Kidney (tissue), 14 donors: Measurements from ENCODE around the gene OR4D1. TPM values are rescaled to one million over a fixed set of nuclear protein-coding genes. Genes with fewer than 3 reads are reported as not detected.

Source experiments
- DNase-seq, 5 donors: peaks; one replicate each; pipeline ENCODE4 v3.0.0-alpha.2; 2013 to 2020
- FAIRE-seq: peaks from 2 replicates; lab custom pipeline; 2012; peaks lifted over from hg19 to GRCh38; lab: Jason Lieb, UNC
- H3K27ac ChIP-seq, 2 donors: one replicate each; pipeline ENCODE4 v1.7.0; 2013; ENCODE audit warnings: low read depth in 2 of 2, low read length in 2 of 2, inconsistent platforms in 1 of 2
- H3K27me3 ChIP-seq: one replicate; pipeline ENCODE4 v1.7.1; 2013; ENCODE audit warnings: low read length, inconsistent platforms; ENCODE audit not compliant: control insufficient read depth, insufficient read depth
- H3K36me3 ChIP-seq, 3 donors: one replicate each; pipeline versions ENCODE4 v1.7.0 to v1.7.1; 2013; ENCODE audit warnings: low read length in 3 of 3, control low read depth in 1 of 3, inconsistent platforms in 1 of 3; ENCODE audit not compliant: insufficient read depth in 3 of 3, control insufficient read depth in 2 of 3
- H3K4me1 ChIP-seq, 3 donors: one replicate each; pipeline versions ENCODE4 v1.7.0 to v1.7.1; 2013; ENCODE audit warnings: low read length in 3 of 3, inconsistent platforms in 1 of 3, low read depth in 1 of 3; ENCODE audit not compliant: control insufficient read depth in 2 of 3, insufficient read depth in 2 of 3
- H3K4me3 ChIP-seq, 3 donors: one replicate each; pipeline versions ENCODE4 v1.7.0 to v1.8.1; 2013; ENCODE audit warnings: low read length in 3 of 3, control low read depth in 1 of 3, inconsistent platforms in 1 of 3
- H3K9ac ChIP-seq, 3 donors: one replicate each; pipeline versions ENCODE4 v1.7.0 to v1.7.1; 2013; ENCODE audit warnings: low read length in 3 of 3, control low read depth in 1 of 3, inconsistent platforms in 1 of 3
- H3K9me3 ChIP-seq, 3 donors: one replicate each; pipeline versions ENCODE4 v1.7.0 to v1.7.1; 2013; ENCODE audit warnings: low read length in 3 of 3, control low read depth in 1 of 3, inconsistent platforms in 1 of 3; ENCODE audit not compliant: control insufficient read depth in 2 of 3, insufficient read depth in 1 of 3
- CTCF ChIP-seq: IDR thresholded peaks from 3 replicates; pipeline ENCODE4 v1.5.1; 2012; ENCODE audit warnings: mild to moderate bottlenecking, moderate library complexity, borderline replicate concordance; ENCODE audit not compliant: insufficient read depth; ENCODE audit errors: extremely low read depth
- intact Hi-C: fragments of 100-400 bp; cut with DNase I; formaldehyde crosslinking; loops from one replicate; pipeline ENCODE4 v1.11.1; 2022
- polyA plus RNA-seq: library from polyadenylated mRNA; stranded (reverse); fragments of 350-450 nt; fragmentation: Illumina TruSeq; extraction: RNeasy Lipid Tissue Mini Kit (QIAGEN cat#74804); gene quantifications from one replicate; pipeline ENCODE4 v1.2.3, GENCODE V29; 2014; ENCODE audit warnings: low read depth, low replicate concordance; ENCODE audit not compliant: insufficient read depth
- total RNA-seq: library from RNA; stranded (reverse); fragmentation: NEBNext Ultra II Directional; extraction: Animal tissue kit (Norgen Biotek cat#: 25700); gene quantifications from one replicate; pipeline ENCODE4 v1.2.1, GENCODE V29; 2021
- donor health status: control.
- donor health status: control.
- donor health status: control.
- donor health status: control.
- donor health status: control.
- donor health status: DM: yes; HTN: yes; CAD: no.
- donor health status: Normal renal cell carcinoma (clear cell type).

Gene OR4D1
- total and polyA plus RNA-seq, 2 donors from 2014 or later, result 0.06 TPM; not detected in 1

GRCh38 chr17:58112970-58113631 is 35.1 kb upstream of the OR4D1 start:
- FAIRE-seq (no peak), DNase-seq (peak; percentile 74 to 84 (median 82))
- no peak overlapping the region for H3K27ac ChIP-seq
- H3K4me1 ChIP-seq, result peaks cover 0 to 2% (median 0%) of the 10 kb centered on the region in 3 donors
- TF ChIP-seq CTCF, result peak; percentile 98
- peaks cover 0 to 2% (median 0%) of the 10 kb centered on the region in 3 donors for H3K9me3 ChIP-seq
- H3K9ac ChIP-seq, result no peak overlapping the region
- H3K36me3 ChIP-seq, result no peaks in the 10 kb centered on the region
- intact Hi-C loops, result loop anchor here (10.0 kb wide), 1 partner anchor 258 kb away; the partner anchor contains the start of gene MRPS23
- H3K27me3 ChIP-seq, result no peaks in the 10 kb centered on the region
- H3K4me3 ChIP-seq, result no peak overlapping the region

DNA sequence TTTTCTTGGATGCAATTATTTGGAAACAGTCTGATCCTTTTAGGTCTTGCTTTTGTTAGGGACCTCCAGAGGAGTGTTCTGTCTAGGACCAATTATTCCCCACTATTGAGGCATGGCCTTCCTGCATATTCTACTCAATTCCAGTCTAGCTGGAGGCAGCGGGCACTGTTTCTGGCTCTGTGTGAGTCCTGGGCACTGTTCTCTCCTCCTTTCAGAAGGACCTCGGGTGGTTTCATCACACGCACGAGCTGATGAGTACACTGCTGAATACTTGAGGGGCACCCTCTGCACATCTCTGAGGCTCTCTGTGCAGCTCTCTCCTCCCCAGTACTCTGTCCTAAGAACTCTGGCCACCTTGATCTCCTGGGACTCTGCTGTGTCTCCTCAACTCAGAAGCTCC is 34.2 kb upstream of the OR4D1 start:
- TF ChIP-seq CTCF, result no peak

DNA sequence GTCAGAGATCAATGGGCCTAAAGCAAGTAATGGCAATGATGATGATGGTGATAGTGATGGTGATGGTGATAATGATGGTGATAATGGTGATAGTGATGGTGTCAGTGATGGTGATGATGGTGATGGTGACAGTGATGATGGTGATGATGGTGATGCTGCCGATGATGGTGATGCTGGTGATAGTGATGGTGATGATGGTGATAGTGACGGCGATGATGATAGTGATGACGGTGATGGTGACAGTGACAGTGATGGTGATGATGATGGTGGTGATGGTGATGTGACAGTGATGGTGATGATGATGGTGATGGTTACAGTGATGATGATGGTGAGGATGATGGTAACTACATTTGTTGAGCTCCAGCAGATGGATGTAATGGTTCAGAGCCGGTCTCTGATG is 30.8 kb upstream of the OR4D1 start:
- no peak for FAIRE-seq
- no peak overlapping the region for H3K9ac ChIP-seq
- no peak overlapping the region for H3K27ac ChIP-seq
- peaks cover 0 to 2% (median 0%) of the 10 kb centered on the region in 3 donors for H3K9me3 ChIP-seq
- no peak for DNase-seq
- H3K4me1 ChIP-seq, result peaks cover 0 to 2% (median 0%) of the 10 kb centered on the region in 3 donors
- TF ChIP-seq CTCF, result no peak
- H3K4me3 ChIP-seq, result no peak overlapping the region
- no peaks in the 10 kb centered on the region for H3K36me3 ChIP-seq
- H3K27me3 ChIP-seq, result no peaks in the 10 kb centered on the region
- intact Hi-C loops, result loop anchor here (10.0 kb wide), 1 partner anchor 263 kb away; the partner anchor contains the start of gene MRPS23

More for the DNA sequence above, 34.2 kb upstream of the OR4D1 start:
- DNase-seq, result no peak
- Histone ChIP-seq H3K27me3 (no peaks in the 10 kb centered on the region), H3K36me3 (no peaks in the 10 kb centered on the region), H3K9ac (no peak overlapping the region), H3K9me3 (peaks cover 0 to 2% (median 0%) of the 10 kb centered on the region in 3 donors), H3K4me1 (peaks cover 0 to 2% (median 0%) of the 10 kb centered on the region in 3 donors), H3K27ac (no peak overlapping the region), H3K4me3 (no peak overlapping the region)
- intact Hi-C loops, result loop anchor here (10.0 kb wide), 1 partner anchor 259 kb away; the partner anchor contains the start of gene MRPS23
- FAIRE-seq, result no peak
